Chondrocyte (in vitro differentiated cells): ENCODE measurements around the gene RSPH6A. TPM values are rescaled to one million over a fixed set of nuclear protein-coding genes. Genes with fewer than 3 reads are reported as not detected.
A peak's percentile ranks its signal among the peaks of the same experiment; 100 is the strongest.

ENCODE experiments used
- DNase-seq: peaks from one replicate; pipeline ENCODE4 v3.0.0; 2021; ENCODE audit warnings: mixed read lengths, low spot score
- H3K27ac Mint-ChIP-seq: one replicate; pipeline ENCODE4 v1.8.0; 2021; ENCODE audit warnings: mild to moderate bottlenecking, moderate library complexity, mixed read lengths; ENCODE audit not compliant: unreplicated experiment
- H3K27me3 Mint-ChIP-seq: 2 replicates; pipeline ENCODE4 v1.8.0; 2021; ENCODE audit warnings: low read depth, mixed read lengths
- H3K36me3 Mint-ChIP-seq: 2 replicates; pipeline ENCODE4 v1.8.0; 2021; ENCODE audit warnings: low read depth, mixed read lengths
- H3K4me1 Mint-ChIP-seq: 2 replicates; pipeline ENCODE4 v1.8.0; 2021; ENCODE audit warnings: low read depth, mild to moderate bottlenecking, mixed read lengths
- H3K4me3 Mint-ChIP-seq: one replicate; pipeline ENCODE4 v1.8.0; 2021; ENCODE audit warnings: mild to moderate bottlenecking, moderate library complexity, mixed read lengths; ENCODE audit not compliant: unreplicated experiment
- H3K9me3 Mint-ChIP-seq: 2 replicates; pipeline ENCODE4 v1.8.0; 2021; ENCODE audit warnings: low read depth, mixed read lengths
- total RNA-seq: library from RNA; stranded (reverse); gene quantifications from 3 replicates; pipeline ENCODE4 v1.2.1, GENCODE V29; 2021
- TF ChIP-seq, protein P1 (sequence below): fragments of 200-600 bp; sonication (generic); IDR thresholded peaks from 2 replicates; pipeline ENCODE4 v1.5.0; 2021; ENCODE audit warnings: antibody characterized with exemption, mild to moderate bottlenecking, moderate library complexity

Gene RSPH6A
- total RNA-seq, 1 donor from 2014 or later = 0.15 TPM

DNA sequence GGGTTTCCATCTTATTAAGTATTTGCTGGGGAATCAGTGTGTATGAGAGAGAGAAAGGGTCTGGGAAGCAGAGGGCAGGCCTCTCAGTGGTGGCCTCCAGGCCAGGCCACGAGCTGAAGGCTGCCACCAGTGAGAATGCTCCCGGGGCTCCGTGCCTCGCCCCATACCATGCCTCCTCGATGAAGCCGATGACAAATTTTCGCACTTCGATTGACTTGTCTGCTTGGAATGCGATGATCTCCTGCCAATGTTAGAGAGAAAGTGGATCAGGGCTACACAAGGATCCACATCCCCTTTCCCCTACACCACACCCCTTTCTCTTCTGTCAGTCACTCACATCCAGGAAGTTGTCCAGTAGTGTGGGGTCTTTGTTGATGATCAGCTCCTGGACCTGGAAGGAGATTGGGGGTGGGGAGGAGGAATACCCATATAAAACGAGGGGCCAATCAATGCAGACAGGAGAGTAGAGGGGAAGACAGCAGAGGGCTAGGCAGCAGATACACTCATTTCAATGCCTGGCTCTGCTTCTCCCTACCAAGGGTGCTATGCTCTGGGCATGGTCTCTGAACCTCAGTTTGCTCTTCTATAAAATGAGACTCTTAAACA, 37.1 kb upstream of the RSPH6A start:
- no peak overlapping the region for H3K4me3 Mint-ChIP-seq
- H3K4me1 Mint-ChIP-seq = no peaks in the 10 kb centered on the region
- H3K36me3 Mint-ChIP-seq = peaks cover 27% of the 10 kb centered on the region
- H3K9me3 Mint-ChIP-seq = no peaks in the 10 kb centered on the region
- no peak overlapping the region for H3K27ac Mint-ChIP-seq
- no peak for DNase-seq
- TF ChIP-seq, protein P1, sequence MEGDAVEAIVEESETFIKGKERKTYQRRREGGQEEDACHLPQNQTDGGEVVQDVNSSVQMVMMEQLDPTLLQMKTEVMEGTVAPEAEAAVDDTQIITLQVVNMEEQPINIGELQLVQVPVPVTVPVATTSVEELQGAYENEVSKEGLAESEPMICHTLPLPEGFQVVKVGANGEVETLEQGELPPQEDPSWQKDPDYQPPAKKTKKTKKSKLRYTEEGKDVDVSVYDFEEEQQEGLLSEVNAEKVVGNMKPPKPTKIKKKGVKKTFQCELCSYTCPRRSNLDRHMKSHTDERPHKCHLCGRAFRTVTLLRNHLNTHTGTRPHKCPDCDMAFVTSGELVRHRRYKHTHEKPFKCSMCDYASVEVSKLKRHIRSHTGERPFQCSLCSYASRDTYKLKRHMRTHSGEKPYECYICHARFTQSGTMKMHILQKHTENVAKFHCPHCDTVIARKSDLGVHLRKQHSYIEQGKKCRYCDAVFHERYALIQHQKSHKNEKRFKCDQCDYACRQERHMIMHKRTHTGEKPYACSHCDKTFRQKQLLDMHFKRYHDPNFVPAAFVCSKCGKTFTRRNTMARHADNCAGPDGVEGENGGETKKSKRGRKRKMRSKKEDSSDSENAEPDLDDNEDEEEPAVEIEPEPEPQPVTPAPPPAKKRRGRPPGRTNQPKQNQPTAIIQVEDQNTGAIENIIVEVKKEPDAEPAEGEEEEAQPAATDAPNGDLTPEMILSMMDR = no peak
- H3K27me3 Mint-ChIP-seq = no peaks in the 10 kb centered on the region

DNA sequence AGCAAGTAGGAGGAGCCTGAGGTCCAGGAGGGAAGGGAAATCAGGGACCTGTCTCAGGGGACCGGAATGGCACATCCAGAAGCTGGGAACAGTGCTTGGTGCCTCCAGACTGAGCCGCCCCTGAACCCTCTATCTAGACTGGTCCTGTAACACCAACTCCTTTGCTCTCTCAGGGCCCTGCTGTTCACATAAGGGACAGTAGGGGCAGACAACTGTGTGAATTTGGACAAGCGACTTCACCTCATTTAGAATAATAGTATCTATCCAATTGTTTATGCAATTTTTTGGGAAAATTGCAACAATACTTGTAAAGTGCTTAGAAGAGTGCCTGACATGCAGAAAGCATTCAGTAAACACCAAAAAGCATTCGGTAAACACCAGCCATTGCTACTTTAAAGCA, 33.8 kb upstream of the RSPH6A start:
- Mint-ChIP-seq H3K4me3 (no peak overlapping the region), H3K36me3 (peaks cover 39% of the 10 kb centered on the region), H3K9me3 (no peaks in the 10 kb centered on the region), H3K27ac (no peak overlapping the region), H3K27me3 (no peaks in the 10 kb centered on the region), H3K4me1 (no peaks in the 10 kb centered on the region)
- TF ChIP-seq, protein P1 = peak; percentile 62
- no peak for DNase-seq

DNA sequence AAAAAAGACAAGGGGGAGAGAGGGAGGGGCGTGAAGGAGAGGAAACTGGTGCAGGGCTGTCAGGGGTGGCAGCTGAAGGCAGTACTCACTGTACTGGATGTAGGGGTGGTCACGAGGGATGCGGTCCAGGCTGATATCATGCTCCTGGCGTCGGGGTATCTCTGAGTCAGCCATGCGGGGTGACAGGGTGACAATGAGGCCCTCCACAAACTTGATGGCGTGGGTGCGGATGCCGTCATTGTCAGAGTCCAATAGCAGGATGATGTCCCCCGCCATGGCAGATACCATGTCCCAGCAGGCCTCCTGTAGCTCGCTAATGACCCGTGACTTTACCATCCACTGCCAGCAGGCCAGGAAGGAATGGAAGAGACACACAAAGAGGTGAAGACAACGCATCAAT, 32.6 kb upstream of the RSPH6A start:
- Mint-ChIP-seq H3K27me3 (no peaks in the 10 kb centered on the region), H3K4me1 (no peaks in the 10 kb centered on the region), H3K27ac (no peak overlapping the region), H3K9me3 (no peaks in the 10 kb centered on the region), H3K36me3 (peaks cover 47% of the 10 kb centered on the region), H3K4me3 (no peak overlapping the region)
- DNase-seq = no peak
- TF ChIP-seq, protein P1 = no peak

DNA sequence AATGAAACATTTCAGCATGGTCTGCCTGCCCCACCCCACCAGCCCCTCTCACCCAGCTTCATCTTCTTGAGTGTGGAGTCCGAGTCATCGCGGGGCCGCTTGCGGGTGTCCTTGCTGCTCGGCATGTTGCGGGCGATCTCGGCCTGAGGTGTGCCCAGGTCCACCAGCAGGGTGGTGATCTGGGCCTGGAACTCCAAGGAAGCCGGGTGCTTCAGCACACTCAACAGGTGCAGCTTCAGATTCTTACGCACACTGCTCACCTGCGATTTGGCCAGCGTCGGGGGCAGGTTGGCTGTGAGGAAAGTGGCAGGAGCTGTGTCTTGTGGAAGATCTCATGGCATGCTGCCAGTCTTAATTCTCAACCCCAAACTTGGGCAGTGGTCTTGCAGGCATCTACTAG, 27.1 kb upstream of the RSPH6A start:
- Mint-ChIP-seq H3K36me3 (peaks cover 53% of the 10 kb centered on the region), H3K4me3 (no peak overlapping the region), H3K27ac (no peak overlapping the region), H3K9me3 (no peaks in the 10 kb centered on the region), H3K4me1 (no peaks in the 10 kb centered on the region), H3K27me3 (no peaks in the 10 kb centered on the region)
- TF ChIP-seq, protein P1 = no peak
- DNase-seq = no peak

DNA sequence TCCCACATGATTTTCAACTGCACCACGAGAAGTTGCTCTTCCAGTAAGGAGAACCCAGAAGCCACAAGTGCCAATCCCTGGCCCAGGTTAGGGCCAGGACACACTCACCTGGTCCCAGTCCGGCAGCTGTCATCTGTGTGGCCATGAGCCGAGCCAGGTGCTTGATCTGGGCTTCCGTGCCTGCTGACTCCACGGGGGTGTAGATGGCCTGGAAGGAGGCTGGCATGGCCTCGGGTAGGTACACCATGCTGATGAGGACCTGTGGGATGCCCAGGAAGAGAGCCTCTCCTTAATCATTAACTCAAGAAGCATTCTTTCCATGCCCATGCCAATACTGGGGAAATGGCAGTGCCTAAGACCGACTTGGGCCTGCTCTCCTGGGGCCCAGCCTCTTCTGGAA, 19.9 kb upstream of the RSPH6A start:
- peaks cover 4% of the 10 kb centered on the region for H3K4me1 Mint-ChIP-seq
- no peak overlapping the region for H3K27ac Mint-ChIP-seq
- no peaks in the 10 kb centered on the region for H3K9me3 Mint-ChIP-seq
- H3K27me3 Mint-ChIP-seq = no peaks in the 10 kb centered on the region
- H3K36me3 Mint-ChIP-seq = peaks cover 49% of the 10 kb centered on the region
- H3K4me3 Mint-ChIP-seq = no peak overlapping the region
- TF ChIP-seq, protein P1 = no peak
- DNase-seq = no peak
